Measurements from ENCODE around the gene DHCR24.

Gene DHCR24

GRCh38 chr1:54853096-54853792 is 33.8 kb downstream of the DHCR24 start:
- no peak for DNase-seq (ENCODE audit: insufficient read length, low spot score)
- TF ChIP-seq CTCF (IDR thresholded peaks at IDR 0.05; ENCODE audit: insufficient read depth, missing control alignments) = no peak
- no peak for FAIRE-seq

GRCh38 chr1:54851936-54852524 is 35.0 kb downstream of the DHCR24 start:
- no peak for FAIRE-seq
- TF ChIP-seq CTCF (IDR thresholded peaks at IDR 0.05; ENCODE audit: insufficient read depth, missing control alignments) = no peak
- no peak for DNase-seq (ENCODE audit: insufficient read length, low spot score)

- no peak for DNase-seq (ENCODE audit: insufficient read length, low spot score)
- TF ChIP-seq CTCF (IDR thresholded peaks at IDR 0.05; ENCODE audit: insufficient read depth, missing control alignments) = no peak
- FAIRE-seq = no peak
Observed at GRCh38 chr1:54851406-54851805, 35.6 kb downstream of the DHCR24 start.

GRCh38 chr1:54850737-54851136 is 36.3 kb downstream of the DHCR24 start:
- TF ChIP-seq CTCF (IDR thresholded peaks at IDR 0.05; ENCODE audit: insufficient read depth, missing control alignments) = no peak
- DNase-seq (ENCODE audit: insufficient read length, low spot score) (no peak), FAIRE-seq (no peak)

- no peak for TF ChIP-seq CTCF (IDR thresholded peaks at IDR 0.05; ENCODE audit: insufficient read depth, missing control alignments)
- DNase-seq (ENCODE audit: insufficient read length, low spot score) = no peak
- FAIRE-seq = no peak
Observed at GRCh38 chr1:54850069-54850730, 36.8 kb downstream of the DHCR24 start.

GRCh38 chr1:54849219-54850068 is 37.6 kb downstream of the DHCR24 start:
- FAIRE-seq (no peak), DNase-seq (ENCODE audit: insufficient read length, low spot score) (no peak)
- no peak for TF ChIP-seq CTCF (IDR thresholded peaks at IDR 0.05; ENCODE audit: insufficient read depth, missing control alignments)

Measured in D721Med (cell line).